OCI-M1 (cell line): Measurements from ENCODE around the gene DOCK3.
"Not testable (repeated sequence)": the region's sequence is repeated elsewhere in the genome, so short reads cannot be mapped to it uniquely, and the experiment has no call there.

Experiments used
- DNase-seq: peaks from one replicate; lab custom pipeline; 2025; lab: John Stamatoyannopoulos, UW

Gene DOCK3

DNA sequence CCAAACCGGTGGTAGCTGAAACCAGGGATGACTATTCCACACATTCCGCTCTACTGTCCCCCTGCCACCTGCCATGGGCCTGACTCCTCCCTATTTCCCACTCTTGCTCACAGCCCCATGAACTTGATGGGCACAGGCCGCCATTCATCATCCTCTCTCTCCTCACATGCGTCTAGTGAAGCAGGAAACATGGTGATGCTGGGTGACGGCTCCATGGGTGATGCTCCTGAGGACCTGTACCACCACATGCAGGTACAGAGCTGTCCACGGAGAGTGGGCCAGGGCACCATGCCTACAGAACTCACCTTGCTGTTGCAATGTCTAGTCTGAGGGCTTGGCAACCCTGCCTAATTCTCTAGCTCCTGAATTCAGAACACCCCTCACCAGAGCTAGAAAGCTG lies 687.0 kb downstream of the DOCK3 start:
- no peak for DNase-seq

GRCh38 chr3:51362476-51362875 lies 687.7 kb downstream of the DOCK3 start:
- DNase-seq = no peak

DNA sequence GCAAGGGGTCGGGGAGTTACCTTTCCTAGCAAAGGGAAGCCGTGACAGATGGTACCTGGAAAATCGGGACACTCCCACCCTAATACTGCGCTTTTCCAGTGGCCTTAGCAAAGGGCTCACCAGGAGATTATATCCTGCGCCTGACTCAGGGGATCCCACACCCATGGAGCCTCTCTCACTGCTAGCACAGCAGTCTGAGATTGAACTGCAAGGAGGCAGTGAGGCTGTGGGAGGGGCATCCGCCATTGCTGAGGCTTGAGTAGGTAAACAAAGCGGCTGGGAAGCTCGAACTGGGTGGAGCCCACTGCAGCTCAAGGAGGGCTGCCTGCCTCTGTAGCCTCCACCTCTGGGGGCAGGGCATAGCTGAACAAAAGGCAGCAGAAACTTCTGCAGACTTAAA lies 693.5 kb downstream of the DOCK3 start:
- not testable (repeated sequence) for DNase-seq

GRCh38 chr3:51371943-51372557 lies 697.3 kb downstream of the DOCK3 start:
- peak; percentile 71 for DNase-seq

- DNase-seq = no peak
Observed at GRCh38 chr3:51373658-51374421, 699.1 kb downstream of the DOCK3 start.

GRCh38 chr3:51374456-51374855 lies 699.7 kb downstream of the DOCK3 start:
- no peak for DNase-seq

GRCh38 chr3:51375136-51375535 lies 700.4 kb downstream of the DOCK3 start:
- no peak for DNase-seq

GRCh38 chr3:51375571-51375970 lies 700.8 kb downstream of the DOCK3 start:
- no peak for DNase-seq

DNA sequence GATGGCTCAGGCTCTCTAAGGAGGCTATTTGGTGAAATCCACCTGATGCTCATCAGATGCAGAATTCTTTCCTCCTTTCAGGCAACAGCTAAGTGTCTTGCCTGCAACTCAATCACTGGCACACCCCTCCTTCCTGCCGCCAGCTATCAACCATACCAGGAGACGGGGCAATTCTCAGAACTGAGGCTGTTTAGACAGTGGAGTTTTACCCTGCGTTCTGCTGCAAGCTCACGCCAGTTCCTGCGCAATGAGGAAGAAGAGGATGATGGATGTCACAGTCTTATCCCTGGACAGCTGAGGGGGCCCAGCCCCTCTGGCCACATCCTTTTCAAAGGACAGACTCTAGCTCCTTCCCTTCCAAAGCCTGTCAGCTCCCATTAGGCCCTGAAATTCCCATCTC lies 703.3 kb downstream of the DOCK3 start:
- no peak for DNase-seq

DNA sequence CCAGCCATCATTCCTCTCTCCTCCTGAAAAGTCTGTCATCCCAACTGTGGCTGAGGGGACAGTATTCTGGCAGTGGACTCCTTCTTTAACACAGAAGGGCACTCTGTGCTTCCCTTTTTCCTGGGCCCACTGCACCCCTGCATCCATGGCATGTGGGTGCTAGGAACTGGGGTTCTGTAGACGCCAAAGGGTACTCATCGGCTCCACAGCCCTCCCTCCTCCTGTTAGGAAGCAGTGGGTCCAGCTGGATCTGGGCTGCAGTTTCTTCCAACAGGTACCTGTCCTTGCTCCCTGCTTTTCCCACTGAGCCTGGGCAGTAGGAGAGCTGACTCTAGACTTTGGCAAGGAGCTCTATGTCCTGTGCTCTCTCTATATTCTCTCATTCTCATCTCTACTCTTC lies 704.0 kb downstream of the DOCK3 start:
- no peak for DNase-seq

GRCh38 chr3:51379301-51379700 lies 704.6 kb downstream of the DOCK3 start:
- no peak for DNase-seq

- DNase-seq = no peak
Observed at GRCh38 chr3:51379746-51380455, 705.2 kb downstream of the DOCK3 start.

DNA sequence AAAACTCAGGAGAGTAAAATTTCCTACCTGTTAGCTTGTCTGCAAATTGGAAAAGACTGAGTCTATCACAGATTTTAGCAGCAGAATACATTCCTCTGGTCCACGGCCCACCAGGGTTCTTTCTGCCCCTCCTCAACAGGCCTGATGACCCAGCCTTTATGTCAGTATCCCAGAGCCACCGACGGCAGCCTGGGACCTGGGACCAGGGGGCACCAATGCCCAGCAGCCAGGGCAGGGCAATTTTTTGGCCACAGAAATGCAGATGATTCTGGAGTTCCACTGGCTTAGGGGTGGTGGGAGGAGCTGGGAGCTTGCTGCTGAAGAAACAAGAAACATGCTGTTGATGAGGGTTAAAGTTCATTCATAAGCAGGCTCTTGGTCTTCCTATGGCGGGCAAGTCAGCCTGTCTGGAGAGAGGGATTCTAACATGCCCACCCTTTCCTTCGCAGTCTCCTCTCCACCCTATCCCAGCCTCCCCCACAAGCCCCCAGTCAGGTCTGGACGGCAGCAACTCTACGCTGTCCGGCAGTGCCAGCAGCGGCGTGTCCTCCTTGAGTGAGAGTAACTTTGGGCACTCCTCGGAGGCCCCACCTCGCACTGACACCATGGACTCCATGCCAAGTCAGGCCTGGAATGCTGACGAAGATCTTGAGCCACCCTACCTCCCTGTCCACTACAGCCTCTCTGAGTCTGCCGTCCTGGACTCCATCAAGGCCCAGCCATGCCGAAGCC lies 706.0 kb downstream of the DOCK3 start:
- DNase-seq = no peak

- DNase-seq = no peak
Observed at GRCh38 chr3:51381333-51381705, 706.6 kb downstream of the DOCK3 start.

DNA sequence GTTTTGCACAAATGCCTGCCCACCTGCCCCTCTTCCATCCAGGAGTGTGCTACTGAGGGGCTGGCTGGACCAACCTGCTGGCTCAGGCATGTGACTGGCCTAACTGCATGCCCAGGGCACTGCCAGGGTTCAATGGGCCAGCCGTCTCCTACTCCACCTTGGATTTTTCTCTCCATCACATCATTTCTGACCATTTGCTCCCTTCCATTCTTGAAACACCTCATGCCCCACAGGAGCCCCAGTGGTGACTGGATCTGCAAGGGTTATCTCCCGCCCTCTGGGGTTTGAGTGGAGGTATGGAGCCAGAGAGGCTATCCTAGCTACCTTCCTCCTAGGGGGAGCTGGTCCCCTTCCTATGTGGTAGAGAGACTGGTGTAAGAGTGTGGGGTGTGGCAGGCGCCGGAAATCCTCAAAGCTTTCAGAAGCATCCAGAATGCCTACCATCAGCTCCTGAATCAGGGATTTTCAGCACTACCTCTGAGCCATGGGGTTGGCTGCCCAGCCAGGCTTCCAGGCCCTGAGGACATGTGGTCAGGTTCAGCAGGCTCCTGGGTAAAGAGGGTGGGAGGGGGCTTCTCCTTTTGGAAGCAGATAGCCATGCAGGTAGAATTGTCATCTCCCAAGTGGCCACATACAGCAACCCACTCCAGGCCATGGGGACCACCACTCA lies 707.5 kb downstream of the DOCK3 start:
- no peak for DNase-seq

DNA sequence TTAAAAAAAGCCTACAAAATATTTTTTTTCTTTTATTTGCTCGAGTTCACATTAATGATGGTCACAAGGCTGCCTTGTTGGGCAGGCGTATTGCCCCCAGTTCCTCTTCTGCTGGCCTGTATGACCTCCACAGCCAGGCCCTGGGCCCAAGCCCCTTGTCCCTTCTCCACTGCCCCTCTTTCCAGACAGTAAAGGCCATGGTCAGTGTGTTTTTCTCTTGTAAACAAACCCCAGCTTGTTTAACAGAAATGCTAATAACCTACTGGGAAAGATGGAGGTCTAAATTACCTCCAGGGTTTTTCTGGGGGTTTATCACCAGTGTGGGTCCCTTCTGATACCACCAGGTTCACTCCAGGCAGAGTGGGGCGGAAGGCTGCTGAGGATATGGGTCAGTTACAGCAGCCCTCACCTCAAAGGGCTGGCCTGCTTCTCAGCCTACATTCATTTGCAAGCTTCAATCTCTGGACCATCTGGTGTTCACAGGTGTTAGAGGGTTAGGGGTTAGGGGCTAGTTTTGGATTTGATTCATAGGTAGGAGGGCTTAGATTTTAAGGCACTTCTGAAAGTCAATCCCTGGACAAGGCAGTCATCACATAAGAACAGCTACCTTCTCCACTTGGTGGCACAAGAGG lies 708.3 kb downstream of the DOCK3 start:
- DNase-seq = no peak

DNA sequence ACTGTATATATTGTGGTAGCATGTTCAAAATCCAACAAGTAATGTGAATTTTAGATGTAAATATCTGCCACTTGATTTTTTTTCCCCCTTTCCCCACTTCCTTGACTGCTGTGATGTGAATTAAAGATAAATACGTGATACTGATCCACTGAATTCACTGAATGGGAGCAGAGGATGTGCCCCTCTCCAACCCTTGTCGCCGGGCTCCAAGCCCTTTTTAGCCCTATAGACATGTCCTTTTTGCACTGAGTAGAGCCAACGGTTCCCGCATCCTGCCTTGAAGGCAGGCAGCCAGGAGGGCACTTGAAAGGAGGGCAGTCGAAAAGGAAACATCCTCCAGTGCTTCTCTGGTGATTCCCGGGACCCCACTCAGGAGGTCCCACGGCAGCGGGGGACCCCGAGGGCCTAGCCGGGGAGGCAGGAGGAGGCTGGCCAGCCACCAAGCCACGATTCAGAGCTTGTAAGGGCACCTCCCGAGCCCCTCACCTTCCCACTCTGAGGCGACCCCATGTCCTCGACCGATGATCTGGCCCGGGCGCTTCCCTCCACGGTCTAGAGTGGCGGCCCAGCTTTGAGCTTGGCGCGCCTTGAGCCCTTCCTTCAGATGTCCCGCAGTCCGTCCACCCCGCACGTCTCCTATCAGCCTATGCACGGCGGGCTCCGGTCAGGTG lies 709.5 kb downstream of the DOCK3 start:
- no peak for DNase-seq

- DNase-seq = peak; percentile 95
Observed at GRCh38 chr3:51384726-51385473, 710.2 kb downstream of the DOCK3 start, which contains the start of gene MANF. Gene MANF (plus strand): TSS chr3:51385291. CDS start chr3:51385343, 52 bp downstream.

DNA sequence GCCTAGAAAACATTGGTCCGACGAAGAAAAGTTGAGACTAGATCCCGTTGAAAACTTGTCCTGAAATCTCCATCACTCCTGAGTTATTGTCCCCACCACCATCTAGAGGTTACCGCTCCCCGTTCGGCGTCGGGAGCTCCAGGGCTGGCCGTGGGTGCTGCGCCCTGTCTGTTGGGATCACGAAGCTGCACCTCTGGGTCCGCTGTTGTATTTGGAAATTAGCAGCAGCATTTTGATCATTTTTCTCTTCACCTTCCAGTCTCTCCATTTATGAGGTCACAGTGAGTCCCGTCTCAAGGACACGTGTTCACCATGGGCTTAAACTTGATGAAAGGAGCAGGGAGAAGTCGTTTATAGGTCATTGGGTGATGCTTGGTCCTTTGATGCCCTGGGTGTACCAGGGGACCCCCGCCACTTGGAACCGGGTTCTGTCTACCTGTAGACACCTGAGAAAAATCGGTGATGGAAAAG lies 710.9 kb downstream of the DOCK3 start:
- no peak for DNase-seq
